Fibroblast of skin of abdomen (primary cell): Measurements from ENCODE around the gene FLVCR2.

ENCODE experiments used
- DNase-seq: peaks from one replicate; pipeline ENCODE4 v3.0.0-alpha.2; 2013

The FLVCR2 gene

DNA sequence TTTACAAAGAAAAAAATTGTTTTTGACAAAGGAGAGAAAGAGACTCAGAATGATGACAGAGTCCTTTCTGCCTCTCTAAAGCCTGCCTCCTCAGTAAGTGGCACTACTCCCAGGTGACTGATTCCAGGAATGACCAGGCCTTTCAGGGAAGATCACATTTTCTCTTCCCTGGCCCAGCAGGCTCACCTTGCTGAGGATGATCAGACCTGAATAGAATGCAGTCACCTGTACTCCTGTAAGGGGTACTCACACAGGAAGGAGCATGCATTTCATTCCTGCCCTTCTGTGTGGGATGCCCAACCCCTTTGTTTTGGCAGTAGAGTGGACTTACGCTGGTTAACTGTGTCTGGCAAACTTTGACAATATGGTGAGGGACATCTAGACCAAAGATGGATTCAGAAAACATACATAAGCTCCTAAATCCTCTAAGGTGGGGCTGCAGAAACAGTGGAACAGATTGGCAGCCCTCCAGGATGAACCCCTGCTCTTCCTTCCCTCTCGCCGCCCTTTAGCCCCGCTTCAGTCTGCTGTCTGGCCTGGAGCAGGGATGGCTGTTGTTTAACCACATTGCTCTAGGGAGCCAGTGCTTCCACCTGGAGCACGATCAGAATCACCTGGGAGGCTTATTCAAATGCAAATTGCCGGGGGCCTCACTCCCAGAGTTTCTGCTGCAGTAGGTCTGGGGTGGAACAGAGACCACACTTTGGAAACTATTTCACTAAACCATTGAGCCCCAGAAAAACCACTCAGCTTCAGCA is 52.5 kb downstream of the FLVCR2 start:
- no peak for DNase-seq

DNA sequence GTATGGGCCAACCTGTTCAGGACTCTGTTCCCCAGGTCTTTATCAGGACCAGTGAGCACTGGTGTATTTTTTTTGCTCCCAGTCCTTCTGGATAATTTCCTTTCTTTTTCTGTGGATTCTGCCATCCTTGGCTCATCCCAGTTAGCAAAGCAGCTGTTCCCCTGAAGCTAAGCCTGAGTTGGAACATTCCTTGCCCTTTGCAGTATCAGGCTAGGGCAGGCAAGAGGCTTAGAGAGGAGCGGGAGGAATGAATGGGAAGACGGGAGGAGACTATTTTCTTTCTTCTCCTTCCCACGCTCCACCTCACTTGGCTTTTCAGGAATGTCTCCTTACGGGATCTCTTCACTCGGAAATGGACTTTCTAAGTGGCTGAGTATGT is 53.0 kb downstream of the FLVCR2 start:
- peak; percentile 5 for DNase-seq

DNA sequence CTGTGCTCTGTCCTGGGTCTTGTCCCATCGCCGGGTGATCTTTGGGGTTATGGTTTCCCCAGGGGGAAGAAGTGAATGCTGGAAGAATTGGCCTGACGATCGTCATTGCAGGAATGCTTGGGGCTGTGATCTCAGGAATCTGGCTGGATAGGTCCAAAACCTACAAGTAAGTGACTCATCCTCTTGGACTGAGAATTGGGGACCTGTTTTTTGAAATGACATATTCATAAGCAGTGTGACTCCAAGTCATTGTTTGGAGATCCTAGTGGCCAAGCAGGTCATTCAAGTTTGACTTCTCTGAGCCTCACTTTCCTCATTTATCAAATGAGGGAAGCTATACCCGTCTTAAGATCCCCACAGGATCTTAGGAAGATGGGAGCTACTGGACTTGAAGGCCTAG is 56.4 kb downstream of the FLVCR2 start:
- no peak for DNase-seq

DNA sequence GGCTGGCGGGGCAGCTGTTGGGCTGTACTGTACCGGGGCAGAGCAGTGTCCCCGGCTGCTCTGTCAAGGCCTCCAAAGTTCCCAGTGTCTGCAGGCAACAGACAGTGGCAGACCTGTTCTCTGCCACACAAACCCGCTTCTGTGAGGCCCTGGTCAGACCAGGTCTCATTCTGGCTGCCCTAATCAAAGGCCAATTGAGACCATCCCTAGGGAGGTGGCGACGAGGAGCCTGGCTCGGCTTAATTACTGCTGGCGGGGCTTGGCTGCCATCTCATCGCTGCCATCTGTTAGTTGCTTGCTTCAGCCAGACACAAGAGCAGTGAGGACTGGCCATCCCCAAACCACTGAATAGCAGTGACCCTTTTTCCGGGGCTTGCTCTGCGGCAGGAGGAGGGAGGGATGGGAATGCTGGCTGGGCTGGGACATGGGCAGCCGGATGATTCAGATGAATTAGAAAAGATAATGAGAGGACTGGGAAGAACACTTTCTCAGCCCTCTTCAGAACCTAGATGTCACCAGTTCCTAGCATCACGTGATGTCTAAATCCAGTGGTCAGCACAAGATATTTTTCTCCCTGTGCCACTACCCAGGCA is 57.8 kb downstream of the FLVCR2 start:
- peak; percentile 8 for DNase-seq

GRCh38 chr14:75640876-75641275 is 62.5 kb downstream of the FLVCR2 start:
- no peak for DNase-seq

- DNase-seq, result no peak
These were observed 65.6 kb downstream of the FLVCR2 start for GRCh38 chr14:75643985-75644384.

DNA sequence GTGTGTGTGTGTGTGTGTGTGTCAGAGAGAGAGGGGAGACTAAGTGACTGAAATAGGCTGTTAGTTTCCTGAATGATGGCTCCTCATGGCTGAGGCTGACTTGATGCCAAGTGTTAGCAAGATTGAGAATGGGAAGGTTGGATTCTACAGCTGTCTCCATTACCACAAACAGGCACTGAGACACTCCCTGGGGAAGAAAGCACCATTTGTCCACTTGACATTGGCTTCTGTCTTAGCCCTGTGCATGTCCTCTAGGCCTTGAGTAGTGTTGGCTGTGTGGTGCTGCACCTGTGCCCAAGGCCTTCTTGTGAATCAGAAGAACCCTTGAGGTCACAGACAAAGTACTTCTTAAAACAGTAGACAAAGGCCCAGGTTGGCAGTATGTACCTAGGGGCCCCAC is 66.6 kb downstream of the FLVCR2 start:
- DNase-seq, result no peak

DNA sequence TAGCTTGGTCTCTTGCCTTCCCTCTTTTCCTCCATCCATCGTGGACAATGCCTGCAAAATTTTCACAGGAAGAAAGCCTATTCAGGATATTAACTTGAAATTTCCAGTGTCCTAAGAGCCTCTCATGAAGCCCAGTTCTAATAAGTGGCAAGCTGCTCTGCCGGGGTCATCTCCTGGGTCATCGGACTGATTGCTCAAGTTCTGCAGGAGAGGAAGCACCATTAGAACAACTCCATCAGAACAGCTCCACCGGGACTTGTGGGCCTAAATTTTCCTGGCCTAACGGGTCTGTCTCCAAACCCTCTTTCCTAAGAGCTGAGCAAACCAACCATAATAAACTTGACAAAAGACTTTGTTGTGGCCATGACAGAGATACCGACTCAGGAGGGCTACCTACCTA is 68.3 kb downstream of the FLVCR2 start:
- DNase-seq, result no peak

DNA sequence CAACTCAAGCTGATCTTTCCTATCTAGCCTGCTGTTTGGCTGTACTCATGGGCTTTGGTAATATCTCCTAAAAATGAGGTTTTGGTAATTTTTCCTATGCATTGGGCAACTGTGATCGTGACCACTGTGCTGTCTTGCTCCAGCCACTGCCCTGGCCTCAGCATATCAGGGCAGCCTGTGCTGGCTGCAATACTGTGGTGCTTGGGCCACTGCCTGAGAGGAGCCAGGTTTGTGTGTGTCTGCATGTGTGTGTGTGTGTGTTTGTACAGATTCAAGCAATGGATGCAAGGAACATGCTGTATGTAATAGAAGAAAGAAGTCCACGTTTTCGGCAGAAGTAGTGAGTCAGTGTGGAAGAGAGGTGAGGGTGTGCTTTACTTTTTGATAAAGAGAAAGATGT is 69.2 kb downstream of the FLVCR2 start:
- no peak for DNase-seq

DNA sequence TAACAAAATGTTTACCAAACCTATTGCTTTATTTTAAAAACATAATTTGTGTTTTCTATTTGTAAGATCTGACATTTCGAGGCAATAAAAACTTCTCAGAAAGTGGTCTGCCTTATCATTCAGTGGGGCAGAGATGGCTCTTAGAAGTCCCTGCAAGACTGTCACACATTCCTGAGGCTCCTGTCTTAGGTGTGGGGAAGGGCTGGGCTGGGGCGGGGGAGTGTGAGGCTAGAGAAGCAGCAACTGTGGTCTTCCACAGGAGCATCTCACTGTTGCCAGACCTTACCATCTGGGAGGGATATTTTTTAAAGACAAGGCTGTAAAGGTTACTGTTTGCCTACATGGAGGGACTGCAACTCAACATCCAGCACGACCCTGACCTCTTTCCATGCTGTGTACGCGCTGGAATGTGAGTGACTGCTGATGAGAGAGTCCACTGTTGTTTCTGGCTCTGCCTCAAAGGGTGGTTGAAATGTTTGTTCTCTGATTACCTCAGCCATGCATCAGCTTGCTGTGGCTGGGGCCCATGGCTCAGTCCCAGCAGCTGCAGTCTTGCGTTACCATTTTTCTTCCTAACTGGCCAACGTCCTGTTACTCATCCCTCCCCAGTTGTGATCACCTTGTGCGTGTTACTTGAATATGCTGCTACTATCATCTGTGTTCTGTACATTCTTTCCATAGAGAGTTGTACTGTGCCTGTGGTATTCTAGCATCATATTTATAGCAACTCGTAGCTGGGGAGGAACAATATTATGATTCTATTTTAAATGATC is 69.8 kb downstream of the FLVCR2 start:
- peak; percentile 77 for DNase-seq

- DNase-seq, result no peak
These were observed 70.9 kb downstream of the FLVCR2 start for GRCh38 chr14:75649337-75649736.

DNA sequence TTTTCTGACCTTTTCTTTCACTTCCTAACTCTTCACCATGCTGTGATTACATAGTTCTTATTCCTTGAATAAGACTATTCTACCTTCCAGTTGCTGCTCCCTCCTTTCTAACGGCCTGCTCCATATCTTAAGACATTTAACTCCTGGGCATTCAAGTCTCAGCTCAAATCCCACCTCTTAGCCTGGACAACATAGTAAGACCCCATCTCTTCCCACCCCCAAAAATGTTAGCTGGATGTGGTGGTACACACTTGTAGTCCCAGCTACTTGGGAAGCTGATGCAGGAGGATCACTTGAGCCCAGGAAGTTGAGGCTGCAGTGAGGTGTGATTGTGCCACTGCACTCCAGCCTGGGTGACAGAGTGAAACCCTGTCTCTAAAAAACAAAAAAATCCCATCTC is 71.4 kb downstream of the FLVCR2 start:
- DNase-seq, result no peak

DNA sequence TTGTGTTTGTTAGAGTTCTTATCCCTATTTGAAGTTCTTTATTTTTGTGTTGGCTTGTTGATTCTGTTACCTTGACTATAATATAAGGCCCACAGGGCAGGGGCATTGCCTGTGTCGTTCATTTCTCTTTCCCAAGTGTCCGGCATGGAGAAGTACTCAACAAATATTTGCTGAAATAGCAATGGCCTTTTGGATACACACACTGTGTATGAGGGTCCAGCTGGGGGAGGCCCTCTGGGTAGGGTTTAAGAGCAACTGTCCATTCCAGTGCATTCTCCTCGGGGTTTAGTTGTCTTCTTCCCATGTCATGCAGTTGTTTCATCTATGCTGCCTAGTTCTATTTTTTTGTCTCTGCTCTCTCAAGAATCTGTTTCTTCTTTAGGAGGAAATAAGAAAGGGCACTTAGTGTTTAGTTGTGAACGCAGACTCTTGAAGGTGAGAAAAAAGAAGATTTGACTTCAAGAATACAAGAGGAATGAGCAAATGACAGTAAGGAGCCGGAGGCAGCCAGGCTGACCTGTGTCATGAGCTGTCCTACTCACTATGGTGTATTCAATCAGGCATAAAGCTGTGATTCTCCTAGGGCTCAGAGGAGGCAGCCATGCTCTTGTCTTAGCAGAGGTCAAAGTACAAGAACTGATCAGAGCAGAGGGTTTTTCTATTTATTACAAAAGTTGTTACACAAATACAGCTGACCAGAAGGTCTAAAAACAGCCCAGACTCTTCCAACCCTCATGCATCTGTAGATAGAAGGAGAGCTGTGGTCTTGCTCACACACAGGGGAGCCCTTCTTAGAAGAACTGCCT is 72.0 kb downstream of the FLVCR2 start:
- no peak for DNase-seq

DNA sequence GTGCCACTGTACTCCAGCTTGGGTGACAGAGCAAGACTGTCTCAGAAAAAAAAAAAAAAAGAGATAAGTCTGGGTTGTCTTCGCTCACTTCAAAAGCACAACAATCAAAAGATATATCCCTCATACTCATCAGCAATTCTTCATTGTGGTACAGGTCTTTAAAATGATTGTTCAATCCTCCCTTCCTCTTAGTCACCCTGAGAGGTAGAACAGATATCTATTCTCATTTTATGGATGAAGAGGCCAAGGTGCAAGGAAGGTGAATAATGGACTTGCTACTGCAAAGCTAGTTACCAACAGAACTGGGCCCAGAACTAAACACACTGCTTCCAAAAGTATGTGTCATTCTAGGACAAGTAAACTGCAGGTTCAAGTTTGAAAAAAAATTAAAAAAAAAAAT is 75.1 kb downstream of the FLVCR2 start:
- DNase-seq, result no peak

DNA sequence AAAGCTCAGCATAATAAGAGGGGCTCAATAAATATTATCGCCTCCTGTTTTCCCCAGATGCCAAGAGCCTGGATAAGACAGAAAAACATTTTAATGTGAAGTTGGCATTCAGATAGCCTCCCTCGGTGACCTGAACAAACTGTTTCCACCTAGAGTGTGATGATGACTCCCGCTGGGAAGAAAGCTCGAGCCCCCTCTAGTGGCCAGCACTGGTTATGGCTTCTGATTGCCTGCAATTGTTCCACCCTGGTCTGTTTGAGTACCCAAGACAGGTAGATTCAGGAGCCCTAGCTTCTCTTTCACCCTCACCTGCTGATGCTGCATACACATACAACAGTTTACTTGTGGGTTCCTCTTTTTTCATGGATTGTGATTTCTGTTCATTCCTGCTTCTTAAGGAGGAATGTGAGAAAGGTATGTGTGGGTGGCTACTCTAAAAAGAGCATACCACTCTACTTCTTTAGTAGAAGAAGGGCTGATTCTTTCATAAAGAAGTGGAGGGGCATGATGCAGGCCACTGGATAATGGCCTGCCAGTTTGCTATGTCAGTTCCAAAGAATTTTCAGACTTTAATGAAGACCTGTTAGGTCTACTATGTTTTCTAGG is 75.8 kb downstream of the FLVCR2 start:
- DNase-seq, result peak; percentile 44

DNA sequence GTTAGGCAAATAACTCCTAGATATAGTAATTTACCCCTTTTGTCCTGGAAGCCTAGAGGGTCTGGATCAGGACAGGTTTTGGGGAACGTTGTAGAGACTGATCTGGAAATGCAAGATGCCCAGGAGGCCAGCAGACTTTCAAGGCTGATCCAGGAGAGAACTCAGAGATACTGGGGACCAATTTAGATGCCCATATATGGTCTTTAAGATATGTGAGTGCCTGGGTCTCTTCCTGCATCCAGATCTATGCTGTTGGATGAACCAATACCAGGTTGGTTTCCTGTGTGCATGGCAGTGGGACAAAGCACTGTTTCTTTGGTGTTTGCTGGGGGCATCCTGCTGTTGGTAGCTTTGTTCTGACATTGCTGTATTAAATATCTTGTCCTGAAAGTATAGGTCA is 76.8 kb downstream of the FLVCR2 start:
- DNase-seq, result no peak

DNA sequence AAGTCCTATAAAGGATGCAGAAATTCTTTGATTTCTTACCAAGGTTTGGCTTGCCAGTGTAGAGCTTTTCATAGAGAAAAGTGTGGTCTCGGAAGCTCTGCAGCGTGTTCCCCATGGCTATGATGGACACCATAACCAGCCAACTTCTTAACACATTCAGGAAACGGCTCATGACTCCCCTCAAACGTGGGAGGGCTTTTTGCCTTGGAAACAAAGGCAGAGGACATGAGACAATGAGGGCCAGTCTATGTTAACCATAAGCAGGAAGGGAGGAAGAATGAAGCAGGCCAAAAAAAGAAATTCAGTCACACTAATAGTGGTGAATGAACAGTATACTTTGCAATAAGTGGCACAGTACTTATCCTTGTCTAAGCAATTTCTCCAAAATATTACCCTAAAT is 78.9 kb downstream of the FLVCR2 start:
- no peak for DNase-seq

- no peak for DNase-seq
These were observed 80.5 kb downstream of the FLVCR2 start for GRCh38 chr14:75658957-75659356.

- DNase-seq, result no peak
These were observed 81.8 kb downstream of the FLVCR2 start for GRCh38 chr14:75660238-75660629.

DNA sequence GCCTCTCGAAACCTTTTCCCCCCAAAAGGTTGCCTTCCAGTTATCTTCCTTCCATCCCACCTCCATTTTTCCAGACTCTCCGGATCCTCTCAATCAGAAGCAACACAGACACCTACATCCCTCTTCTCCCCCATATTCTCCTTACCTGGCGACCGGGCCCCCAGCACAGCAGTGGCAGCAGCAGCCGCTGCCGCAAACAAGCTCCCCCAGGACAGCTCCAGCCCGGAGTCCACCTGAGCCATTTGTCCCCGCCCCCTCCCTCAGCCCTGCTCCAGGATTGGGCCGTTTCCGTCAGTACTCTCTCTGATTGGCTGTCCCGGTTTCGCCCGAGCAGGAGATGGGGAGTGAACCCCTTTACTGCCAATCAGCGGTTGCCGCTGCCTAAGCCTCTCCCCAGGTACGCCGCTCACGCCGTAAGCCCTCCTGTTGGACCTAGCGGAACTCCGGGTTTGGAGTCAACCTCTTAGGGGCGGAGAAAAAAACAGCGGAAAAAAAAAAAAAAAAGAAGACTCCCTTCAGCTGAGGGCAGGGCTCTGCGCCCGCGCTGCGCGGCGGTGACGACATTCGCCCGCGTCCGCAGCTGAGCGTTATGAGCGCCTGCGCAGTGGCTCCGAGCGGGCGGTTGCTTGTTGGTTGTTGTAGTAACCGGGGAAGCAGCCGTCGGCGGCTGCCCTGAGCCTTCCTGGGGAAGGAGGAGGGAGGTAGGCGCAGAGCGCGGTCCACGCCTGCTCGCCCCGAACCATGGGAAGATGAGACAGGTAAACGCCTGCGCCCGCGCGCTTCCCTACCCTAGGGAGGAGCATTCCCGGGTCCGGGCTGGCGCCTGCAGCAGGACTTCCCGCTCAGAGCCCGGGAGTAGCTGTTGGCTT is 82.4 kb downstream of the FLVCR2 start, which contains the start of the genes ERG28 and TTLL5:
TSS of gene ERG28 (minus strand) at position 247 of the 869 bp plus-strand sequence. CDS start 3,374 bp downstream, outside the sequence.
TSS of gene TTLL5 (plus strand) at position 617 of the 869 bp plus-strand sequence. CDS start 1,904 bp downstream, outside the sequence.
- peak; percentile 98 for DNase-seq

GRCh38 chr14:75661499-75661814 is 83.0 kb downstream of the FLVCR2 start:
- DNase-seq, result no peak
